OCI-LY7 (cell line): ENCODE results near the gene TRAPPC6A.

Experiments used
- EZH2phosphoT487 ChIP-seq: fragments of 200-600 bp; sonication (generic); IDR thresholded peaks from 2 replicates; pipeline ENCODE4 v1.6.1; 2018; ENCODE audit warnings: low read depth, borderline replicate concordance, mild to moderate bottlenecking, mixed run types, antibody characterized with exemption, low read length, moderate library complexity, mixed read lengths
- TF ChIP-seq, protein P1 (sequence below): fragments of 200-600 bp; sonication (generic); conservative IDR thresholded peaks from 2 replicates; pipeline ENCODE4 v1.5.1; 2014; ENCODE audit warnings: mild to moderate bottlenecking, antibody characterized with exemption, low read length, moderate library complexity, mixed read lengths

DNA sequence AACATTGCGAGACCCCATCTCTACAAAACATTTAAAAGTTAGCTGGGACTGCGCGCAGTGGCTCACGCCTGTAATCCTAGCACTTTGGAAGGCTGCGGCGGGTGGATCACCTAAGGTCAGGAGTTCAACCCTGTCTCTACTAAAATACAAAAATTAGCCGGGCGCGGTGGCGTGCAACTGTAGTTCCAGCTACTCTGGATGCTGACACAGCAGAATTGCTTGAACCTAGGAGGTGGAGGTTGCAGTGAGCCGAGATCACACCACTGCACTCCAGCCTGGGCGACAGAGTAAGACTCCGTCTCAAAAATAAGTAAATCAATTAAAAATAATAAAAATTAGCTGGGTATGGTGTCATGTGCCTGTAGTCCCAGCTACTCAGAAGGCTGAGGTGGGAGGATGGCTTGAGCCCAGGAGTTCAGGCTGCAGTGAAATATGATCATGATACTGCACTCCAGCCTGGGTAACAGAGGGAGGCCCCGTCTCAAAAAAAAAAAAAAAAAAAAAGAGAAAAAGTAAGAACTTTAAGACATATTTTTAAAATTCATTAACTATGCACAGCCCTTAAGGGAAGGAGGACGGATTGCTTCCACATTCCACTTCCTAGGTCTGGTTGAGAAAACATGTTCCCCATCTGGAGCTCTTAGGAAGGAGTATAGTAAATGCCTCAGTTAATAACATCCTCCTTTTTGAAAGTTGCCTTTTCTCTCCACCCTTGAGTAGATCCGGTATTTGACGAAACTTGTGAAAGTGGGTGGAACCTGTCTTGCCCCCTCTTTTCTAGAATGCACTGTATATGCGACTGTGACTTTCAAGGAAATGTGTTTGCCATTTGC lies 41.1 kb upstream of the TRAPPC6A start:
- TF ChIP-seq, protein P1, sequence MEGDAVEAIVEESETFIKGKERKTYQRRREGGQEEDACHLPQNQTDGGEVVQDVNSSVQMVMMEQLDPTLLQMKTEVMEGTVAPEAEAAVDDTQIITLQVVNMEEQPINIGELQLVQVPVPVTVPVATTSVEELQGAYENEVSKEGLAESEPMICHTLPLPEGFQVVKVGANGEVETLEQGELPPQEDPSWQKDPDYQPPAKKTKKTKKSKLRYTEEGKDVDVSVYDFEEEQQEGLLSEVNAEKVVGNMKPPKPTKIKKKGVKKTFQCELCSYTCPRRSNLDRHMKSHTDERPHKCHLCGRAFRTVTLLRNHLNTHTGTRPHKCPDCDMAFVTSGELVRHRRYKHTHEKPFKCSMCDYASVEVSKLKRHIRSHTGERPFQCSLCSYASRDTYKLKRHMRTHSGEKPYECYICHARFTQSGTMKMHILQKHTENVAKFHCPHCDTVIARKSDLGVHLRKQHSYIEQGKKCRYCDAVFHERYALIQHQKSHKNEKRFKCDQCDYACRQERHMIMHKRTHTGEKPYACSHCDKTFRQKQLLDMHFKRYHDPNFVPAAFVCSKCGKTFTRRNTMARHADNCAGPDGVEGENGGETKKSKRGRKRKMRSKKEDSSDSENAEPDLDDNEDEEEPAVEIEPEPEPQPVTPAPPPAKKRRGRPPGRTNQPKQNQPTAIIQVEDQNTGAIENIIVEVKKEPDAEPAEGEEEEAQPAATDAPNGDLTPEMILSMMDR: no peak
- no peak for TF ChIP-seq EZH2phosphoT487
